ENCODE measurements around the gene EXOG.
"Not testable (repeated sequence)": the region's sequence is repeated elsewhere in the genome, so short reads cannot be mapped to it uniquely, and the experiment has no call there.

The EXOG gene

DNA sequence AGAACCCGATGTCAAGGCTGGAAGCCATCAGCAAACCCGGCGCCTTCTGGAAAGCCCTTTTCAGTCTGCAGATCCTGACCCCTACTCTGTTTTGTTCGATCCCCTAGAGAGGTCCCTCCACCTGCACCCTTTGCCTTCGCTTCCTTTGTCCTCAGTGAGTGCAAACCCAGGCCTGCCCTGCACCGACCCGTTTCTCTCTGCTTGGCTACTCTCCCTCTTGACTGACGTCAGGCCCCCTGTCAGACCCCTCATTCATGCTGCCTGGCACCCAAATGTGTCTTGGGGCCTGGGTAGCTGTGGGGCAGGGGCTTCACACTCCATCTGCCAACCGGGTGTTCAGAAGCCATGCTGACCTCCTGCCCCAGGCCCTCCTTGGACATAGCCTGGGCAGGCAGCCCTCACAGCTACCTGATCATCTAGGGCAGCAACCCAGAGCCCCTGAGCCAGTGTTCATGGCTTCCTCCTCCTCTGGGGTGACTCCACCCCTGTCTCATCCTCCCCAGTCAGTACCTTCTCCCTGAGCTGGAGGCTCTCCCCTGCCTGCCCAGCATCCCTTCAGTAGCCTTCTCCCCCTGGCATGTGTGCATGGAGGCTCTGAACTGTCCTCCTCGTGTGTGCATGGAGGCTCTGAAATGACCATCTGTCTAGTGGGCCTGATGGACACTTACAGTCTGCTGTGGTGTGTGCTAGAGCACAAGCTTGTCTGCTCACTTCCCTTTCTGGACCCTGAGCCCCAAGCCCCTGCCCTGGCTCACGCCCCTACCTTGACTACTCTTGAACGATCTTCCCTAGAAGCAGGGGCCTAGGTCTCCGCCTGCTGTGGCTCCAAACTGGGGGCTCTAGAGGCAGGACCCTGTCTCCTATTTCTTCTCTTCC lies 69.4 kb downstream of the EXOG start:
- no peak for ATAC-seq
- TF ChIP-seq SNAI2 (CRISPR knock-in tag; IDR thresholded peaks at IDR 0.05) (no peak), ARNTL (CRISPR knock-in tag; IDR thresholded peaks at IDR 0.05; ENCODE audit: borderline replicate concordance, low read depth) (no peak), POU6F1 (CRISPR knock-in tag; IDR thresholded peaks at IDR 0.05; ENCODE audit: borderline replicate concordance, low read depth) (no peak), RARB (CRISPR knock-in tag; IDR thresholded peaks at IDR 0.05) (no peak)
- TF ChIP-seq, protein P1, sequence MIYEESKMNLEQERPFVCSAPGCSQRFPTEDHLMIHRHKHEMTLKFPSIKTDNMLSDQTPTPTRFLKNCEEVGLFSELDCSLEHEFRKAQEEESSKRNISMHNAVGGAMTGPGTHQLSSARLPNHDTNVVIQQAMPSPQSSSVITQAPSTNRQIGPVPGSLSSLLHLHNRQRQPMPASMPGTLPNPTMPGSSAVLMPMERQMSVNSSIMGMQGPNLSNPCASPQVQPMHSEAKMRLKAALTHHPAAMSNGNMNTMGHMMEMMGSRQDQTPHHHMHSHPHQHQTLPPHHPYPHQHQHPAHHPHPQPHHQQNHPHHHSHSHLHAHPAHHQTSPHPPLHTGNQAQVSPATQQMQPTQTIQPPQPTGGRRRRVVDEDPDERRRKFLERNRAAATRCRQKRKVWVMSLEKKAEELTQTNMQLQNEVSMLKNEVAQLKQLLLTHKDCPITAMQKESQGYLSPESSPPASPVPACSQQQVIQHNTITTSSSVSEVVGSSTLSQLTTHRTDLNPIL (CRISPR knock-in tag; IDR thresholded peaks at IDR 0.05; ENCODE audit: low read depth) = no peak
- TF ChIP-seq, protein P2, sequence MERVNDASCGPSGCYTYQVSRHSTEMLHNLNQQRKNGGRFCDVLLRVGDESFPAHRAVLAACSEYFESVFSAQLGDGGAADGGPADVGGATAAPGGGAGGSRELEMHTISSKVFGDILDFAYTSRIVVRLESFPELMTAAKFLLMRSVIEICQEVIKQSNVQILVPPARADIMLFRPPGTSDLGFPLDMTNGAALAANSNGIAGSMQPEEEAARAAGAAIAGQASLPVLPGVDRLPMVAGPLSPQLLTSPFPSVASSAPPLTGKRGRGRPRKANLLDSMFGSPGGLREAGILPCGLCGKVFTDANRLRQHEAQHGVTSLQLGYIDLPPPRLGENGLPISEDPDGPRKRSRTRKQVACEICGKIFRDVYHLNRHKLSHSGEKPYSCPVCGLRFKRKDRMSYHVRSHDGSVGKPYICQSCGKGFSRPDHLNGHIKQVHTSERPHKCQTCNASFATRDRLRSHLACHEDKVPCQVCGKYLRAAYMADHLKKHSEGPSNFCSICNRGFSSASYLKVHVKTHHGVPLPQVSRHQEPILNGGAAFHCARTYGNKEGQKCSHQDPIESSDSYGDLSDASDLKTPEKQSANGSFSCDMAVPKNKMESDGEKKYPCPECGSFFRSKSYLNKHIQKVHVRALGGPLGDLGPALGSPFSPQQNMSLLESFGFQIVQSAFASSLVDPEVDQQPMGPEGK (CRISPR knock-in tag; IDR thresholded peaks at IDR 0.05; ENCODE audit: borderline replicate concordance) = no peak

DNA sequence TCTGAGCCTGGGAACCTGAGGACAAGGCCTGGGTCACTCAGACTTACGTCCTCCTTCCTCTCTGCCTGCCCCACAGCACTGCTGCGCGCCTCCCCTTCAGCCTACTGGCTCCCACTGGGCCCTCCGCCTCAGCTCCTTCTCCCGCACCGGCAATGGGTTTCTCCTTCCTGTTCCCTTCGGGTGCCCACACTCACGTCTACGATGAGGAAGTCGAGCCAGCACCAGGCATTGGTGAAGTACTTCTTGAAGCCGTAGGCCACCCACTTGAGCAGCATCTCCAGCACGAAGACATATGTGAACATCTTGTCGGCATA lies 70.0 kb downstream of the EXOG start:
- TF ChIP-seq TCF4 (CRISPR knock-in tag; IDR thresholded peaks at IDR 0.05; ENCODE audit: borderline replicate concordance) (no peak), TOX (CRISPR knock-in tag; IDR thresholded peaks at IDR 0.05; ENCODE audit: borderline replicate concordance) (no peak)
- TF ChIP-seq, protein P3, sequence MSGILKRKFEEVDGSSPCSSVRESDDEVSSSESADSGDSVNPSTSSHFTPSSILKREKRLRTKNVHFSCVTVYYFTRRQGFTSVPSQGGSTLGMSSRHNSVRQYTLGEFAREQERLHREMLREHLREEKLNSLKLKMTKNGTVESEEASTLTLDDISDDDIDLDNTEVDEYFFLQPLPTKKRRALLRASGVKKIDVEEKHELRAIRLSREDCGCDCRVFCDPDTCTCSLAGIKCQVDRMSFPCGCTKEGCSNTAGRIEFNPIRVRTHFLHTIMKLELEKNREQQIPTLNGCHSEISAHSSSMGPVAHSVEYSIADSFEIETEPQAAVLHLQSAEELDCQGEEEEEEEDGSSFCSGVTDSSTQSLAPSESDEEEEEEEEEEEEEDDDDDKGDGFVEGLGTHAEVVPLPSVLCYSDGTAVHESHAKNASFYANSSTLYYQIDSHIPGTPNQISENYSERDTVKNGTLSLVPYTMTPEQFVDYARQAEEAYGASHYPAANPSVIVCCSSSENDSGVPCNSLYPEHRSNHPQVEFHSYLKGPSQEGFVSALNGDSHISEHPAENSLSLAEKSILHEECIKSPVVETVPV (CRISPR knock-in tag; IDR thresholded peaks at IDR 0.05) = no peak
- no peak for ATAC-seq

- not testable (repeated sequence) for ATAC-seq
Observed at GRCh38 chr3:38566794-38567193, 70.7 kb downstream of the EXOG start.

DNA sequence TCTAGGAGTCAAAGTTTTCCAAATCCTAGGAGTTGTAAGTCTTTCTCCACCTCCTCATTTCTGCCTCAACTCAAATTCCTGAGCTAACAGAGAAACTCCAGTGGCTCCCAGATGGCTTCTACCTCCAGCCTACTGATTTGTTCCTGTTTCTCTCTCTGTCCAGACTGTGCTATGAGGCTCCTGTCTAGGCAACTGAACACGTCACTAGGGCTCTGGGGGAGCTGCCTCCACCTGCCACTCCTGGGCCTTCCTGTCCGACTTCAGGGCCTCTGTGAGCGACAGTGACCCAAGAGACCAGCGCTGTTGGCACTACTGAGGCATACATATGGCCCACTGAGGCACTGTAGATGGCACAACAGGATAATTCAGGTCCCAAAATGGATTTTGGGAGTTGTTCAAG lies 71.4 kb downstream of the EXOG start:
- ATAC-seq = no peak
- no peak for TF ChIP-seq ISL1 (CRISPR knock-in tag; IDR thresholded peaks at IDR 0.05)
- TF ChIP-seq TSHZ2 (CRISPR knock-in tag; IDR thresholded peaks at IDR 0.05) = no peak
- no peak for TF ChIP-seq RARB (CRISPR knock-in tag; IDR thresholded peaks at IDR 0.05)
- no peak for TF ChIP-seq CSDC2 (CRISPR knock-in tag; IDR thresholded peaks at IDR 0.05)
- no peak for TF ChIP-seq OSR1 (CRISPR knock-in tag; IDR thresholded peaks at IDR 0.05)
- no peak for TF ChIP-seq ZNF565 (CRISPR knock-in tag; conservative IDR thresholded peaks at IDR 0.05; ENCODE audit: low read depth)
- no peak for TF ChIP-seq PPARA (CRISPR knock-in tag; IDR thresholded peaks at IDR 0.05; ENCODE audit: borderline replicate concordance)
- TF ChIP-seq, protein P3 (CRISPR knock-in tag; IDR thresholded peaks at IDR 0.05) = no peak
- no peak for TF ChIP-seq BACH2 (CRISPR knock-in tag; IDR thresholded peaks at IDR 0.05; ENCODE audit: borderline replicate concordance)
- TF ChIP-seq ZFP30 (CRISPR knock-in tag; IDR thresholded peaks at IDR 0.05) = no peak
- no peak for TF ChIP-seq ARNTL (CRISPR knock-in tag; IDR thresholded peaks at IDR 0.05; ENCODE audit: borderline replicate concordance, low read depth)
- no peak for TF ChIP-seq ZC3H10 (CRISPR knock-in tag; IDR thresholded peaks at IDR 0.05)

Data from SK-N-SH treated with all-trans-retinoic acid at 6 μM for 48 hours (cell line).